Duodenal mucosa (tissue), 2 donors: ENCODE results near the gene FHIP1B.

ENCODE experiments used
- H3K27ac ChIP-seq: one replicate; pipeline ENCODE4 v1.7.0; 2013; ENCODE audit warnings: low read depth, low read length
- H3K27me3 ChIP-seq, 2 donors: one replicate each; pipeline ENCODE4 v1.7.0; 2013; ENCODE audit warnings: low read length in 2 of 2, control low read depth in 1 of 2; ENCODE audit not compliant: insufficient read depth in 2 of 2, control insufficient read depth in 1 of 2
- H3K36me3 ChIP-seq, 2 donors: one replicate each; pipeline ENCODE4 v1.7.0; 2013; ENCODE audit warnings: low read length in 2 of 2, control low read depth in 1 of 2; ENCODE audit not compliant: insufficient read depth in 2 of 2, control insufficient read depth in 1 of 2
- H3K4me1 ChIP-seq, 2 donors: one replicate each; pipeline ENCODE4 v1.7.0; 2013; ENCODE audit warnings: low read length in 2 of 2, control low read depth in 1 of 2; ENCODE audit not compliant: insufficient read depth in 2 of 2, control insufficient read depth in 1 of 2
- H3K4me3 ChIP-seq, 2 donors: one replicate each; pipeline ENCODE4 v1.7.0; 2013; ENCODE audit warnings: low read length in 2 of 2, low read depth in 1 of 2
- H3K9ac ChIP-seq, 2 donors: one replicate each; pipeline ENCODE4 v1.7.0; 2013; ENCODE audit warnings: low read length in 2 of 2, low read depth in 1 of 2
- H3K9me3 ChIP-seq, 2 donors: one replicate each; pipeline ENCODE4 v1.7.0; 2013; ENCODE audit warnings: low read length in 2 of 2, control low read depth in 1 of 2; ENCODE audit not compliant: control insufficient read depth in 1 of 2

Gene FHIP1B

GRCh38 chr11:6191742-6192141 lies 42.7 kb downstream of the FHIP1B start:
- Histone ChIP-seq H3K36me3 (no peaks in the 10 kb centered on the region), H3K9me3 (no peaks in the 10 kb centered on the region), H3K4me3 (no peak overlapping the region), H3K27ac (no peak overlapping the region), H3K9ac (no peak overlapping the region), H3K27me3 (no peaks in the 10 kb centered on the region), H3K4me1 (no peaks in the 10 kb centered on the region)

- H3K4me3 ChIP-seq: no peak overlapping the region
- H3K36me3 ChIP-seq: no peaks in the 10 kb centered on the region
- H3K9me3 ChIP-seq: no peaks in the 10 kb centered on the region
- no peaks in the 10 kb centered on the region for H3K4me1 ChIP-seq
- H3K27me3 ChIP-seq: no peaks in the 10 kb centered on the region
- H3K27ac ChIP-seq: no peak overlapping the region
- no peak overlapping the region for H3K9ac ChIP-seq
Observed at GRCh38 chr11:6175440-6175839, 59.0 kb downstream of the FHIP1B start.

- H3K9me3 ChIP-seq: no peaks in the 10 kb centered on the region
- H3K27me3 ChIP-seq: no peaks in the 10 kb centered on the region
- no peaks in the 10 kb centered on the region for H3K36me3 ChIP-seq
- H3K4me3 ChIP-seq: no peak within 1 kb of the TSS
- no peak within 1 kb of the TSS for H3K27ac ChIP-seq
- H3K9ac ChIP-seq: no peak within 1 kb of the TSS
- H3K4me1 ChIP-seq: no peaks in the 10 kb centered on the region
Observed at GRCh38 chr11:6170226-6170625, 64.2 kb downstream of the FHIP1B start, which contains the start of gene OR52B2. Gene OR52B2, minus strand, starts transcription at chr11:6170326. Its CDS starts 0 bp downstream, at chr11:6170326.
